ENCODE data around the gene EPB41L2. TPM values are rescaled to one million over a fixed set of nuclear protein-coding genes. Genes with fewer than 3 reads are reported as not detected.

Gene EPB41L2
- total RNA-seq, 1 experiment from 2014 or later, result 199 TPM

GRCh38 chr6:130913120-130913519, 149.9 kb downstream of the EPB41L2 start:
- CTCF ChIA-PET, result no interaction called here
- Histone ChIP-seq H3K4me1 (ENCODE audit: control insufficient read depth, insufficient read depth, low read length) (peaks cover 6% of the 10 kb centered on the region; the same call in 1 of the 2 replicates), H3K9me3 (ENCODE audit: control insufficient read depth, insufficient read depth, low read depth, low read length) (no peaks in the 10 kb centered on the region), H3K27me3 (ENCODE audit: control insufficient read depth, insufficient read depth, low read length) (no peaks in the 10 kb centered on the region), H3K36me3 (ENCODE audit: control insufficient read depth, insufficient read depth, low read length) (no peaks in the 10 kb centered on the region), H3K27ac (ENCODE audit: low read length) (peak overlapping the region; percentile 44; the same call in 1 of the 2 replicates), H3K4me3 (ENCODE audit: low read depth in 2 of 2, low read length in 2 of 2) (no peak overlapping the region)
- no TSS peak for BruUV-seq (replicated peaks)
- ATAC-seq (0 out of 2 replicates have a peak, but pooled peaks have one; percentile 34), DNase-seq (ENCODE audit: low read depth, low spot score) (no peak)
- intact Hi-C loops (cut with micrococcal nuclease; ENCODE audit: unreplicated experiment) (no loop called here), in situ Hi-C loops (cut with HindIII; ENCODE audit: low pct_unique_long_range_greater_than_20kb, low sequenced_read_pairs) (no loop called here)
- TF ChIP-seq SIN3A (IDR thresholded peaks at IDR 0.05; ENCODE audit: borderline replicate concordance, insufficient read depth, low read depth, low read length) (no peak), TCF7L2 (IDR thresholded peaks at IDR 0.05; ENCODE audit: low read depth, low read length) (no peak), REST (IDR thresholded peaks at IDR 0.05; ENCODE audit: insufficient read depth in 1 of 2, low read depth in 2 of 2, low read length in 1 of 2) (no peak), POLR2AphosphoS5 (IDR thresholded peaks at IDR 0.05; ENCODE audit: low read depth, low read length) (no peak), CTCF (IDR thresholded peaks at IDR 0.05) (no peak)
- POLR2A ChIA-PET, result no interaction called here

- peaks cover 10% of the 10 kb centered on the region for H3K4me1 ChIP-seq (ENCODE audit: control insufficient read depth, insufficient read depth, low read length)
- ChIA-PET POLR2A (no interaction called here), CTCF (no interaction called here)
- intact Hi-C loops (cut with micrococcal nuclease; ENCODE audit: unreplicated experiment) (no loop called here), in situ Hi-C loops (cut with HindIII; ENCODE audit: low pct_unique_long_range_greater_than_20kb, low sequenced_read_pairs) (no loop called here)
- H3K4me3 ChIP-seq (ENCODE audit: low read depth in 2 of 2, low read length in 2 of 2), result no peak overlapping the region
- ATAC-seq (0 out of 2 replicates have a peak, but pooled peaks have one; percentile 45), DNase-seq (ENCODE audit: low read depth, low spot score) (no peak)
- BruUV-seq (replicated peaks), result no TSS peak
- TF ChIP-seq TCF7L2 (IDR thresholded peaks at IDR 0.05; ENCODE audit: low read depth, low read length), result no peak
- no peak for TF ChIP-seq CTCF (IDR thresholded peaks at IDR 0.05)
- no peak for TF ChIP-seq REST (IDR thresholded peaks at IDR 0.05; ENCODE audit: insufficient read depth in 1 of 2, low read depth in 2 of 2, low read length in 1 of 2)
- no peak for TF ChIP-seq POLR2AphosphoS5 (IDR thresholded peaks at IDR 0.05; ENCODE audit: low read depth, low read length)
- TF ChIP-seq SIN3A (IDR thresholded peaks at IDR 0.05; ENCODE audit: borderline replicate concordance, insufficient read depth, low read depth, low read length), result no peak
- no peaks in the 10 kb centered on the region for H3K36me3 ChIP-seq (ENCODE audit: control insufficient read depth, insufficient read depth, low read length)
- no peaks in the 10 kb centered on the region for H3K9me3 ChIP-seq (ENCODE audit: control insufficient read depth, insufficient read depth, low read depth, low read length)
- no peaks in the 10 kb centered on the region for H3K27me3 ChIP-seq (ENCODE audit: control insufficient read depth, insufficient read depth, low read length)
- H3K27ac ChIP-seq (ENCODE audit: low read length), result peak overlapping the region; percentile 44
Measured at GRCh38 chr6:130912434-130912833, 150.6 kb downstream of the EPB41L2 start.
